ENCODE measurements around the gene GSTO2. TPM values are rescaled to one million over a fixed set of nuclear protein-coding genes. Genes with fewer than 3 reads are reported as not detected.

GSTO2 gene
- total and polyA plus RNA-seq, 2 experiments from 2014 or later: 30.7 to 49.8 TPM

DNA sequence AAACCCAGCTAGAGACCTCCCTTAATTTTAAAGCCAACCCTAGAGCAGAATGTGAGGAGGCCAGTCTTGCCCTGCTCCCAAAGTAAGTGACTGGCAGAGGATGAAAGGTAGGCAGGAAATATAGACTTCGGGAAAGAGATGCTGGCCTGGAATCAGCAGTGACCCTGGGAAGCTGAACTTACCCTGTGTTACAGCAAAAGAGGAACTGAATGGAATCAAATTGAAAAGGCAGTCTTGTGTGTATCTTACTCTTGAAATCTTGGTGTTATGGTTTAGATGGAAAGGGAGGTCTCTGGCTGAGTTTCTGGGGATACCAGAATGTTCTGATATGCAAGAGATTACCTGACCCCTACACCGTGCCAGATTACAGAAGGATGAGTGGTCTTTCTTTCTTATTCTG, 28.9 kb upstream of the GSTO2 start:
- Histone ChIP-seq H3K79me2 (replicated peaks; ENCODE audit: insufficient read depth) (no peaks in the 10 kb centered on the region), H4K20me1 (replicated peaks; ENCODE audit: insufficient read depth) (no peaks in the 10 kb centered on the region), H3K4me1 (ENCODE audit: insufficient read depth) (no peaks in the 10 kb centered on the region), H3K36me3 (ENCODE audit: insufficient read depth) (no peaks in the 10 kb centered on the region), H3K27ac (ENCODE audit: low read depth) (no peak overlapping the region), H3F3A (replicated peaks; ENCODE audit: low read depth) (no peaks in the 10 kb centered on the region), H3K4me2 (no peak overlapping the region), H2AFZ (no peak overlapping the region), H3K4me3 (no peak overlapping the region), H3K9me2 (ENCODE audit: insufficient read depth) (no peaks in the 10 kb centered on the region), H3K27me3 (ENCODE audit: insufficient read depth) (no peaks in the 10 kb centered on the region)
- no peak overlapping the region for H3K4me3 Mint-ChIP-seq
- no peaks in the 10 kb centered on the region for H3K4me1 Mint-ChIP-seq
- H3K36me3 Mint-ChIP-seq (ENCODE audit: low read depth): peaks cover 11% of the 10 kb centered on the region; the same call in 2 of the 3 replicates
- no peaks in the 10 kb centered on the region for H3K27me3 Mint-ChIP-seq (ENCODE audit: insufficient read depth, low read depth, poor library complexity)
- no peak for TF ChIP-seq CREB1 (CRISPR knock-in tag; IDR thresholded peaks at IDR 0.05; ENCODE audit: low read depth)
- TF ChIP-seq, protein P1, sequence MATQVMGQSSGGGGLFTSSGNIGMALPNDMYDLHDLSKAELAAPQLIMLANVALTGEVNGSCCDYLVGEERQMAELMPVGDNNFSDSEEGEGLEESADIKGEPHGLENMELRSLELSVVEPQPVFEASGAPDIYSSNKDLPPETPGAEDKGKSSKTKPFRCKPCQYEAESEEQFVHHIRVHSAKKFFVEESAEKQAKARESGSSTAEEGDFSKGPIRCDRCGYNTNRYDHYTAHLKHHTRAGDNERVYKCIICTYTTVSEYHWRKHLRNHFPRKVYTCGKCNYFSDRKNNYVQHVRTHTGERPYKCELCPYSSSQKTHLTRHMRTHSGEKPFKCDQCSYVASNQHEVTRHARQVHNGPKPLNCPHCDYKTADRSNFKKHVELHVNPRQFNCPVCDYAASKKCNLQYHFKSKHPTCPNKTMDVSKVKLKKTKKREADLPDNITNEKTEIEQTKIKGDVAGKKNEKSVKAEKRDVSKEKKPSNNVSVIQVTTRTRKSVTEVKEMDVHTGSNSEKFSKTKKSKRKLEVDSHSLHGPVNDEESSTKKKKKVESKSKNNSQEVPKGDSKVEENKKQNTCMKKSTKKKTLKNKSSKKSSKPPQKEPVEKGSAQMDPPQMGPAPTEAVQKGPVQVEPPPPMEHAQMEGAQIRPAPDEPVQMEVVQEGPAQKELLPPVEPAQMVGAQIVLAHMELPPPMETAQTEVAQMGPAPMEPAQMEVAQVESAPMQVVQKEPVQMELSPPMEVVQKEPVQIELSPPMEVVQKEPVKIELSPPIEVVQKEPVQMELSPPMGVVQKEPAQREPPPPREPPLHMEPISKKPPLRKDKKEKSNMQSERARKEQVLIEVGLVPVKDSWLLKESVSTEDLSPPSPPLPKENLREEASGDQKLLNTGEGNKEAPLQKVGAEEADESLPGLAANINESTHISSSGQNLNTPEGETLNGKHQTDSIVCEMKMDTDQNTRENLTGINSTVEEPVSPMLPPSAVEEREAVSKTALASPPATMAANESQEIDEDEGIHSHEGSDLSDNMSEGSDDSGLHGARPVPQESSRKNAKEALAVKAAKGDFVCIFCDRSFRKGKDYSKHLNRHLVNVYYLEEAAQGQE (IDR thresholded peaks at IDR 0.05; ENCODE audit: unreplicated experiment): no peak
- TF ChIP-seq, protein P2, sequence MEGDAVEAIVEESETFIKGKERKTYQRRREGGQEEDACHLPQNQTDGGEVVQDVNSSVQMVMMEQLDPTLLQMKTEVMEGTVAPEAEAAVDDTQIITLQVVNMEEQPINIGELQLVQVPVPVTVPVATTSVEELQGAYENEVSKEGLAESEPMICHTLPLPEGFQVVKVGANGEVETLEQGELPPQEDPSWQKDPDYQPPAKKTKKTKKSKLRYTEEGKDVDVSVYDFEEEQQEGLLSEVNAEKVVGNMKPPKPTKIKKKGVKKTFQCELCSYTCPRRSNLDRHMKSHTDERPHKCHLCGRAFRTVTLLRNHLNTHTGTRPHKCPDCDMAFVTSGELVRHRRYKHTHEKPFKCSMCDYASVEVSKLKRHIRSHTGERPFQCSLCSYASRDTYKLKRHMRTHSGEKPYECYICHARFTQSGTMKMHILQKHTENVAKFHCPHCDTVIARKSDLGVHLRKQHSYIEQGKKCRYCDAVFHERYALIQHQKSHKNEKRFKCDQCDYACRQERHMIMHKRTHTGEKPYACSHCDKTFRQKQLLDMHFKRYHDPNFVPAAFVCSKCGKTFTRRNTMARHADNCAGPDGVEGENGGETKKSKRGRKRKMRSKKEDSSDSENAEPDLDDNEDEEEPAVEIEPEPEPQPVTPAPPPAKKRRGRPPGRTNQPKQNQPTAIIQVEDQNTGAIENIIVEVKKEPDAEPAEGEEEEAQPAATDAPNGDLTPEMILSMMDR (conservative IDR thresholded peaks at IDR 0.05; ENCODE audit: low read depth in 2 of 2): no peak
- no peak for TF ChIP-seq POLR2AphosphoS5 (IDR thresholded peaks at IDR 0.05; ENCODE audit: low read depth)
- no peak for TF ChIP-seq EZH2 (IDR thresholded peaks at IDR 0.05; ENCODE audit: low read depth, unreplicated experiment)
- TF ChIP-seq, protein P3, sequence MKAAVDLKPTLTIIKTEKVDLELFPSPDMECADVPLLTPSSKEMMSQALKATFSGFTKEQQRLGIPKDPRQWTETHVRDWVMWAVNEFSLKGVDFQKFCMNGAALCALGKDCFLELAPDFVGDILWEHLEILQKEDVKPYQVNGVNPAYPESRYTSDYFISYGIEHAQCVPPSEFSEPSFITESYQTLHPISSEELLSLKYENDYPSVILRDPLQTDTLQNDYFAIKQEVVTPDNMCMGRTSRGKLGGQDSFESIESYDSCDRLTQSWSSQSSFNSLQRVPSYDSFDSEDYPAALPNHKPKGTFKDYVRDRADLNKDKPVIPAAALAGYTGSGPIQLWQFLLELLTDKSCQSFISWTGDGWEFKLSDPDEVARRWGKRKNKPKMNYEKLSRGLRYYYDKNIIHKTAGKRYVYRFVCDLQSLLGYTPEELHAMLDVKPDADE (IDR thresholded peaks at IDR 0.05): no peak
- no peak for TF ChIP-seq ZNF114 (CRISPR knock-in tag; IDR thresholded peaks at IDR 0.05)
- no peak for TF ChIP-seq JUNB (IDR thresholded peaks at IDR 0.05; ENCODE audit: unreplicated experiment)
- no peak for TF ChIP-seq EZH2phosphoT487 (IDR thresholded peaks at IDR 0.05; ENCODE audit: unreplicated experiment)
- TF ChIP-seq STAT1 (IDR thresholded peaks at IDR 0.05; ENCODE audit: unreplicated experiment): no peak
- no peak for TF ChIP-seq ZNF331 (CRISPR knock-in tag; IDR thresholded peaks at IDR 0.05; ENCODE audit: low read depth)
- no peak for TF ChIP-seq NANOG (IDR thresholded peaks at IDR 0.05; ENCODE audit: borderline replicate concordance)
- DNase-seq (ENCODE audit: low spot score) (no peak), ATAC-seq (no peak)
- H3K9me3 Mint-ChIP-seq: peaks cover 14% of the 10 kb centered on the region; the same call in 2 of the 3 replicates
- no peak overlapping the region for H3K27ac Mint-ChIP-seq
